IMR-90 (cell line): ENCODE results near the gene SPHK1. TPM values are rescaled to one million over a fixed set of nuclear protein-coding genes. Genes with fewer than 3 reads are reported as not detected.

Experiments used
- ATAC-seq: fragments of 200-7000 bp; cut with Tn5 transposase; 2 replicates; pipeline ENCODE4 v1.9.1; 2020; ENCODE audit warnings: low read depth, mild to moderate bottlenecking, moderate library complexity
- BruUV-seq: library from RNA; stranded (reverse); fragments of 400-500 nt; replicated peaks from 2 replicates; lab custom pipeline; 2021; lab: Mats Ljungman, UMichigan
- CTCF ChIA-PET: fragments of 300-600 bp; formaldehyde crosslinking; extraction: SDS; loops from one replicate; lab custom pipeline; 2021; ENCODE audit warnings: antibody characterized with exemption; lab: Yijun Ruan, JAX
- POLR2A ChIA-PET: fragments of 300-600 bp; sonication (Branson Sonifier 250); formaldehyde crosslinking; loops from one replicate; lab custom pipeline; 2022; ENCODE audit warnings: antibody characterized with exemption; ENCODE audit not compliant: unreplicated experiment; lab: Charles Lee
- DNase-seq: peaks from one replicate; pipeline ENCODE4 v3.0.0; 2013
- H2AFZ ChIP-seq: replicated peaks from 2 replicates; pipeline ENCODE3; 2013; ENCODE audit warnings: low read length, mild to moderate bottlenecking; ENCODE audit not compliant: poor library complexity
- H2AK5ac ChIP-seq: 2 replicates; pipeline ENCODE4 v1.6.1; 2013; ENCODE audit warnings: low read depth, low read length, inconsistent platforms
- H2AK9ac ChIP-seq: replicated peaks from 2 replicates; pipeline ENCODE3; 2013; ENCODE audit warnings: mild to moderate bottlenecking, low read depth, low read length, moderate library complexity; ENCODE audit not compliant: poor library complexity
- H2BK120ac ChIP-seq: 2 replicates; pipeline ENCODE4 v1.6.1; 2013; ENCODE audit warnings: low read depth, low read length, inconsistent platforms
- H2BK15ac ChIP-seq: 3 replicates; pipeline ENCODE4 v1.6.1; 2013; ENCODE audit warnings: low read depth, low read length, inconsistent platforms
- H2BK20ac ChIP-seq: 2 replicates; pipeline ENCODE4 v1.6.1; 2013; ENCODE audit warnings: low read depth, mild to moderate bottlenecking, inconsistent platforms, low read length, moderate library complexity
- H2BK5ac ChIP-seq: 2 replicates; pipeline ENCODE4 v1.6.1; 2013; ENCODE audit warnings: mild to moderate bottlenecking, low read depth, low read length, inconsistent platforms; ENCODE audit not compliant: poor library complexity, severe bottlenecking
- H3K14ac ChIP-seq: replicated peaks from 2 replicates; pipeline ENCODE4 v1.6.1; 2013; ENCODE audit warnings: low read depth, low read length, inconsistent platforms
- H3K18ac ChIP-seq: 2 replicates; pipeline ENCODE4 v1.6.1; 2013; ENCODE audit warnings: low read depth, low read length, control low read depth
- H3K23ac ChIP-seq: 2 replicates; pipeline ENCODE4 v1.6.1; 2013; ENCODE audit warnings: low read depth, low read length, inconsistent platforms
- H3K27ac ChIP-seq: 2 replicates; pipeline ENCODE4 v1.5.1; 2013; ENCODE audit warnings: mild to moderate bottlenecking, control low read depth, low read length; ENCODE audit not compliant: insufficient read depth
- H3K27me3 ChIP-seq: 2 replicates; pipeline ENCODE4 v1.6.1; 2013; ENCODE audit warnings: low read length; ENCODE audit not compliant: control insufficient read depth, insufficient read depth
- H3K36me3 ChIP-seq: 2 replicates; pipeline ENCODE4 v1.6.1; 2013; ENCODE audit warnings: low read length, mixed read lengths; ENCODE audit not compliant: control insufficient read depth, insufficient read depth
- H3K4ac ChIP-seq: 2 replicates; pipeline ENCODE4 v1.6.1; 2013; ENCODE audit warnings: low read depth, low read length, inconsistent platforms
- H3K4me1 ChIP-seq: 2 replicates; pipeline ENCODE4 v1.6.1; 2013; ENCODE audit warnings: low read length, mixed read lengths; ENCODE audit not compliant: control insufficient read depth, insufficient read depth
- H3K4me2 ChIP-seq: 2 replicates; pipeline ENCODE4 v1.6.1; 2013; ENCODE audit warnings: low read depth, mild to moderate bottlenecking, control low read depth, low read length, moderate library complexity
- H3K4me3 ChIP-seq: 2 replicates; pipeline ENCODE4 v1.5.1; 2013; ENCODE audit warnings: low read depth, mild to moderate bottlenecking, control low read depth, low read length, moderate library complexity; ENCODE audit not compliant: insufficient read depth
- H3K56ac ChIP-seq: 2 replicates; pipeline ENCODE4 v1.6.1; 2013; ENCODE audit warnings: low read length, inconsistent platforms; ENCODE audit not compliant: insufficient read depth; ENCODE audit errors: extremely low read depth
- H3K79me1 ChIP-seq, 2 experiments: 2 replicates each; pipeline ENCODE4 v1.6.1; 2013; ENCODE audit warnings: low read length in 2 of 2, inconsistent platforms in 1 of 2, low read depth in 1 of 2
- H3K9ac ChIP-seq: 2 replicates; pipeline ENCODE4 v1.6.1; 2013; ENCODE audit warnings: low read depth, low read length, control low read depth
- H3K9me1 ChIP-seq: 2 replicates; pipeline ENCODE4 v1.6.1; 2013; ENCODE audit warnings: low read length, inconsistent platforms; ENCODE audit not compliant: insufficient read depth
- H3K9me3 ChIP-seq: 2 replicates; pipeline ENCODE4 v1.6.1; 2013; ENCODE audit warnings: low read length; ENCODE audit not compliant: control insufficient read depth, insufficient read depth
- H4K20me1 ChIP-seq: 2 replicates; pipeline ENCODE4 v1.6.1; 2013; ENCODE audit warnings: low read length, inconsistent platforms; ENCODE audit not compliant: insufficient read depth
- H4K5ac ChIP-seq: 2 replicates; pipeline ENCODE4 v1.6.1; 2013; ENCODE audit warnings: mild to moderate bottlenecking, low read depth, low read length, control low read depth
- H4K8ac ChIP-seq, 2 experiments: 2 replicates each; pipeline ENCODE4 v1.6.1; 2013; ENCODE audit warnings: low read depth in 2 of 2, low read length in 2 of 2, control low read depth in 1 of 2, inconsistent platforms in 1 of 2
- H4K91ac ChIP-seq: 2 replicates; pipeline ENCODE4 v1.6.1; 2013; ENCODE audit warnings: low read depth, low read length, inconsistent platforms; ENCODE audit not compliant: insufficient read depth
- FOS ChIP-seq: fragments of 150-350 bp; IDR thresholded peaks from 2 replicates; pipeline ENCODE4 v1.6.1; 2016; ENCODE audit warnings: low read depth, low read length
- MXI1 ChIP-seq: IDR thresholded peaks from 2 replicates; pipeline ENCODE4 v1.6.1; 2012; ENCODE audit warnings: low read depth, mild to moderate bottlenecking, low read length, moderate library complexity, borderline replicate concordance
- NFE2L2 ChIP-seq: fragments of 150-350 bp; IDR thresholded peaks from 2 replicates; pipeline ENCODE4 v1.6.1; 2016; ENCODE audit warnings: low read depth, mild to moderate bottlenecking, low read length
- RFX5 ChIP-seq: IDR thresholded peaks from 2 replicates; pipeline ENCODE4 v1.8.0; 2012; ENCODE audit warnings: low read depth, mild to moderate bottlenecking, low read length, moderate library complexity
- WGBS, 2 experiments: methylation state at CpG; one replicate each; pipeline versions ENCODE4 v1.1.5 to v1.1.7; 2013; ENCODE audit warnings: missing lambda C conversion rate in 2 of 2; ENCODE audit not compliant: insufficient read length in 1 of 2; ENCODE audit errors: extremely low coverage in 2 of 2; 5-methylcytosine and 5-hydroxymethylcytosine counted together
- dilution Hi-C: fragments of 300-500 bp; cut with HindIII; formaldehyde crosslinking; loops from one replicate; pipeline ENCODE4 v1.14.3; 2018; ENCODE audit warnings: low sequenced_read_pairs; ENCODE audit not compliant: unreplicated experiment
- in situ Hi-C: fragments of 300-500 bp; cut with MboI; formaldehyde crosslinking; loops from 3 replicates; pipeline ENCODE4 v1.14.3; 2019; ENCODE audit warnings: low sequenced_read_pairs, inconsistent platforms, mixed read lengths
- intact Hi-C: fragments of 100-400 bp; cut with micrococcal nuclease; formaldehyde crosslinking; loops from 2 replicates; pipeline ENCODE4 v1.10.0; 2022
- polyA plus RNA-seq, 3 experiments: library from polyadenylated mRNA; depleted of rRNA; stranded (reverse); fragments of >200 nt; gene quantifications; 2 replicates each; pipeline ENCODE4 v1.2.3, GENCODE V29; 2012; ENCODE audit warnings: low replicate concordance in 1 of 3
- total RNA-seq: library from RNA; depleted of rRNA; stranded (reverse); fragments of >200 nt; gene quantifications from 2 replicates; pipeline ENCODE4 v1.2.3, GENCODE V29; 2012
- TF ChIP-seq, protein P1 (sequence below): conservative IDR thresholded peaks from 2 replicates; pipeline ENCODE4 v1.5.1; 2012; ENCODE audit warnings: mild to moderate bottlenecking, low read depth, low read length, improper control_type of control experiment

Gene SPHK1
- total and polyA plus RNA-seq, 2 of the 4 experiments (the other 2 are of a cell fraction): 44.4 to 82.7 TPM

DNA sequence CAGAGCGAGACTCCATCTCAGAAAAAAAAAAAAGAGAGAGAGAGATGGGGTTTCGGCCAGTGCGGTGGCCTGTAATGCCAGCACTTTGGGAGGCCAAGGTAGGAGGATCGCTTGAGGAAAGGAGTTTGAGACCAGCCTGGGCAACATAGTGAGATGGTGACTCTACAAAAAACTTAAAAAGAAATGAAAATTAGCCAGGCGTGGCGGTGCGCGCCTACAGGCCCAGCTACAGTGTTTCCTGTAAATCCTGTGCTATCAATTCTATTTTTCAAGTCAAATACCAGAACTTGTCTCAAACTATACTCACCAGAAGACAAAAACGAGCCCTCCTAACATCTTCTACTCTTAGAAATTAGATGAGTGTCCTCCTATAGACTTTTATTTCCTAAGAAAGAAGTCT, 49.3 kb downstream of the SPHK1 start:
- no TSS peak for BruUV-seq
- no peak for TF ChIP-seq RFX5
- no peak for TF ChIP-seq FOS
- TF ChIP-seq NFE2L2: no peak
- TF ChIP-seq, protein P1, sequence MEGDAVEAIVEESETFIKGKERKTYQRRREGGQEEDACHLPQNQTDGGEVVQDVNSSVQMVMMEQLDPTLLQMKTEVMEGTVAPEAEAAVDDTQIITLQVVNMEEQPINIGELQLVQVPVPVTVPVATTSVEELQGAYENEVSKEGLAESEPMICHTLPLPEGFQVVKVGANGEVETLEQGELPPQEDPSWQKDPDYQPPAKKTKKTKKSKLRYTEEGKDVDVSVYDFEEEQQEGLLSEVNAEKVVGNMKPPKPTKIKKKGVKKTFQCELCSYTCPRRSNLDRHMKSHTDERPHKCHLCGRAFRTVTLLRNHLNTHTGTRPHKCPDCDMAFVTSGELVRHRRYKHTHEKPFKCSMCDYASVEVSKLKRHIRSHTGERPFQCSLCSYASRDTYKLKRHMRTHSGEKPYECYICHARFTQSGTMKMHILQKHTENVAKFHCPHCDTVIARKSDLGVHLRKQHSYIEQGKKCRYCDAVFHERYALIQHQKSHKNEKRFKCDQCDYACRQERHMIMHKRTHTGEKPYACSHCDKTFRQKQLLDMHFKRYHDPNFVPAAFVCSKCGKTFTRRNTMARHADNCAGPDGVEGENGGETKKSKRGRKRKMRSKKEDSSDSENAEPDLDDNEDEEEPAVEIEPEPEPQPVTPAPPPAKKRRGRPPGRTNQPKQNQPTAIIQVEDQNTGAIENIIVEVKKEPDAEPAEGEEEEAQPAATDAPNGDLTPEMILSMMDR: no peak
- TF ChIP-seq MXI1: no peak
- H3K9ac ChIP-seq: no peak overlapping the region
- dilution Hi-C loops (no loop called here), intact Hi-C loops (no loop called here), in situ Hi-C loops (no loop called here)
- H3K27ac ChIP-seq: no peak overlapping the region
- H3K4ac ChIP-seq: no peak overlapping the region
- peaks cover 30% of the 10 kb centered on the region for H3K9me1 ChIP-seq
- no peaks in the 10 kb centered on the region for H3K27me3 ChIP-seq
- H2BK20ac ChIP-seq: no peak overlapping the region
- H3K14ac ChIP-seq: no peak overlapping the region
- ATAC-seq (no peak), DNase-seq (no peak)
- H4K20me1 ChIP-seq: peaks cover 78% of the 10 kb centered on the region
- H2BK120ac ChIP-seq: no peak overlapping the region
- H2AFZ ChIP-seq: no peak overlapping the region
- no peak overlapping the region for H3K4me2 ChIP-seq
- peaks cover 4% of the 10 kb centered on the region; the same call in 1 of the 2 replicates for H3K36me3 ChIP-seq
- no peak overlapping the region for H2BK5ac ChIP-seq
- ChIA-PET POLR2A (no interaction called here), CTCF (no interaction called here)
- H2BK15ac ChIP-seq: no peak overlapping the region
- H3K4me1 ChIP-seq: peaks cover 17% of the 10 kb centered on the region
- H3K56ac ChIP-seq: no peak overlapping the region
- H4K8ac ChIP-seq: no peak overlapping the region
- no peak overlapping the region for H3K4me3 ChIP-seq
- H3K18ac ChIP-seq: no peak overlapping the region
- no peak overlapping the region for H2AK5ac ChIP-seq
- H4K91ac ChIP-seq: no peak overlapping the region
- H4K5ac ChIP-seq: no peak overlapping the region
- peaks cover 45 to 84% of the 10 kb centered on the region in 2 experiments for H3K79me1 ChIP-seq
- no peaks in the 10 kb centered on the region for H3K9me3 ChIP-seq
- H3K23ac ChIP-seq: no peak overlapping the region
- no peak overlapping the region for H2AK9ac ChIP-seq
- 97% methylated on average over 5 of the region's 9 CpGs; no CpG with 5 or more reads in 1 of the 2 experiments for WGBS, 2 experiments
